OCI-LY3 (cell line): ENCODE results near the gene ZFAND3.

Experiments
- CTCF ChIP-seq: fragments of 200-600, 300-600 bp; sonication (generic); IDR thresholded peaks from 2 replicates; pipeline ENCODE4 v1.5.1; 2014; ENCODE audit warnings: antibody characterized with exemption, low read length, low read depth
- EZH2phosphoT487 ChIP-seq: fragments of 200-600 bp; shearing (Covaris generic); IDR thresholded peaks from 2 replicates; pipeline ENCODE4 v1.6.1; 2018; ENCODE audit warnings: antibody characterized with exemption, mixed run types, low read depth

- TF ChIP-seq CTCF, result no peak
- no peak for TF ChIP-seq EZH2phosphoT487
These were observed 344.6 kb downstream of the ZFAND3 start for GRCh38 chr6:38164131-38164481.
